ENCODE measurements around the gene CDK17.

The CDK17 gene

DNA sequence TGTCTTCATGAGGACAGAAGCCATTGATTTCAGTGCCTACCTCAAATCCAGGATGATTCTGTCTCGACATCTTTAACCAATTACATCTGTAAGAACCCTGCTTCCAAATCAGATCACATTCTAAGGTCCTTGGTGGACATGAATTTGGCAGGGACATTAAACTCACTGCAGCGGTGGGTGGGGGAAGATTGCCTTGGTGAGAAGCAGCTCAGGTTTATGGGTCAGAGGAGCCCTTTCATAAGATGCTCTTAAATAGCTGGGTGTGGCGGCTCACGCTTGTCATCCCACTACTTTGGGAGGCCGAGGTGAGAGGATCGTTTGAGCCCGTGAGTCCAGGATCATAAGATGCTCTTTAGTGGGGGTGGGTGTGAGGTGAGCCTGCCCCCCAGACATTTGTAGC, 163.2 kb downstream of the CDK17 start:
- Histone ChIP-seq H3F3A (ENCODE audit: insufficient read depth) (no peaks in the 10 kb centered on the region), H3K79me2 (ENCODE audit: insufficient read depth, low read length) (no peaks in the 10 kb centered on the region), H3K4me2 (ENCODE audit: low read depth, low read length, poor library complexity, severe bottlenecking) (no peak overlapping the region), H3K36me3 (ENCODE audit: low read length) (no peaks in the 10 kb centered on the region), H3K9me2 (replicated peaks; ENCODE audit: insufficient read depth, low read length) (no peaks in the 10 kb centered on the region), H2AFZ (ENCODE audit: low read depth, low read length, severe bottlenecking) (no peak overlapping the region), H3K9ac (ENCODE audit: low read length) (no peak overlapping the region), H3K27ac (ENCODE audit: low read depth, low read length) (no peak overlapping the region), H3K27me3 (ENCODE audit: low read length) (no peaks in the 10 kb centered on the region), H3K9me3 (ENCODE audit: insufficient read depth, low read length) (no peaks in the 10 kb centered on the region), H4K20me1 (ENCODE audit: low read depth, low read length) (no peaks in the 10 kb centered on the region), H3K4me3 (ENCODE audit: insufficient read depth, low read length, poor library complexity, severe bottlenecking) (no peak overlapping the region)
- TF ChIP-seq, protein P1, sequence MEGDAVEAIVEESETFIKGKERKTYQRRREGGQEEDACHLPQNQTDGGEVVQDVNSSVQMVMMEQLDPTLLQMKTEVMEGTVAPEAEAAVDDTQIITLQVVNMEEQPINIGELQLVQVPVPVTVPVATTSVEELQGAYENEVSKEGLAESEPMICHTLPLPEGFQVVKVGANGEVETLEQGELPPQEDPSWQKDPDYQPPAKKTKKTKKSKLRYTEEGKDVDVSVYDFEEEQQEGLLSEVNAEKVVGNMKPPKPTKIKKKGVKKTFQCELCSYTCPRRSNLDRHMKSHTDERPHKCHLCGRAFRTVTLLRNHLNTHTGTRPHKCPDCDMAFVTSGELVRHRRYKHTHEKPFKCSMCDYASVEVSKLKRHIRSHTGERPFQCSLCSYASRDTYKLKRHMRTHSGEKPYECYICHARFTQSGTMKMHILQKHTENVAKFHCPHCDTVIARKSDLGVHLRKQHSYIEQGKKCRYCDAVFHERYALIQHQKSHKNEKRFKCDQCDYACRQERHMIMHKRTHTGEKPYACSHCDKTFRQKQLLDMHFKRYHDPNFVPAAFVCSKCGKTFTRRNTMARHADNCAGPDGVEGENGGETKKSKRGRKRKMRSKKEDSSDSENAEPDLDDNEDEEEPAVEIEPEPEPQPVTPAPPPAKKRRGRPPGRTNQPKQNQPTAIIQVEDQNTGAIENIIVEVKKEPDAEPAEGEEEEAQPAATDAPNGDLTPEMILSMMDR (IDR thresholded peaks at IDR 0.05; ENCODE audit: insufficient read depth, low read length, poor library complexity, severe bottlenecking) = no peak
- no peak for TF ChIP-seq EZH2phosphoT487 (conservative IDR thresholded peaks at IDR 0.05; ENCODE audit: low read length)

DNA sequence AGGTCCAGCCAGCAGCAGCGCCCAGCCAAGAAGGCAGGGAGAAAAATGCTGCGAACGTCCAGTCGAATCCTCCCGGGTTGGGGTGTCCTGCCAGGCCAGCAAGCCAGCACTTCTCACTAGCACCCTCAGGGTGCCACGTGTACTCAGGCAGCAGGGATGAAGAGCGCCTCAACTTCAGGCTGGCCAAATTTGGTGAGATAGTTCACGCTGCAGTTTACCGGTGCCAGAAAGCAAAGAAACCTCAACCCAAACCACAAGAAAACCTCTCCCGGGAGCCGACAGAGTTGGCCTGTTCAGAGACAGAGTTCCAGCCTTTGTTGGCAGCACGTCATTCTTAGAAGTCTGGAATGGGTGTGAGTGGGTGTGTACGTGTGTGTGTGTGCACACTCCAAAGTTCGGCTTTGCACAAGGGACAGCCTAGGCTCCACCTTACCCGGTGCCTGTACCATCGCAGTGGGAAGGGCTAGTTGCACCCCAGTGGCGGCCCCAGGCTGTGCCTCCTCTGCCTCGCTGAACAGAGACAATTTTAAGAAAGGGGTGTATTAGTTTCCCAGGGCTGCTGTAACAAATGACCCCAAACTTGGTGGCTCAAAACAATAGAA, 163.9 kb downstream of the CDK17 start:
- no peak overlapping the region for H3K27ac ChIP-seq (ENCODE audit: low read depth, low read length)
- no peaks in the 10 kb centered on the region for H3K9me2 ChIP-seq (replicated peaks; ENCODE audit: insufficient read depth, low read length)
- no peaks in the 10 kb centered on the region for H3F3A ChIP-seq (ENCODE audit: insufficient read depth)
- H3K4me3 ChIP-seq (ENCODE audit: insufficient read depth, low read length, poor library complexity, severe bottlenecking) = no peak overlapping the region
- no peak overlapping the region for H3K4me2 ChIP-seq (ENCODE audit: low read depth, low read length, poor library complexity, severe bottlenecking)
- no peaks in the 10 kb centered on the region for H3K9me3 ChIP-seq (ENCODE audit: insufficient read depth, low read length)
- H3K9ac ChIP-seq (ENCODE audit: low read length) = no peak overlapping the region
- H3K79me2 ChIP-seq (ENCODE audit: insufficient read depth, low read length) = no peaks in the 10 kb centered on the region
- H3K27me3 ChIP-seq (ENCODE audit: low read length) = no peaks in the 10 kb centered on the region
- no peaks in the 10 kb centered on the region for H4K20me1 ChIP-seq (ENCODE audit: low read depth, low read length)
- no peaks in the 10 kb centered on the region for H3K36me3 ChIP-seq (ENCODE audit: low read length)
- H2AFZ ChIP-seq (ENCODE audit: low read depth, low read length, severe bottlenecking) = no peak overlapping the region
- TF ChIP-seq EZH2phosphoT487 (conservative IDR thresholded peaks at IDR 0.05; ENCODE audit: low read length) = no peak
- TF ChIP-seq, protein P1 (IDR thresholded peaks at IDR 0.05; ENCODE audit: insufficient read depth, low read length, poor library complexity, severe bottlenecking) = no peak

DNA sequence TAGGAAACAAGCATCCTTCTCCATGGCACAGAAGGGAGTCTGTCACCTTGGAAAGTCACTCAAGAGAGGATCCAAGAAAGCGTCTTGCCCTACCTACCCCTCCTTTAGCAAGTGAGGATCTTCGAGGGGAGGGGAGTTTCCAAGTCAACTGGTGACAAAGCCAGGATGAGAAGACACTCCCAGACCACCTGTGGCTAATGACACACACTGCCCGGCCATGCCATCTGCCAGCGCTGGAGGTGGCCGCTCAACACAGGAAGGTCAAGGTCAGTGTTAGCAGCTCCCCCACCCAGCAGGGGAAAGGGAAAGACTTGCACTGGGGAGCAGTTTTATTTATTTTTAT, 164.8 kb downstream of the CDK17 start:
- Histone ChIP-seq H3K27me3 (ENCODE audit: low read length) (no peaks in the 10 kb centered on the region), H2AFZ (ENCODE audit: low read depth, low read length, severe bottlenecking) (no peak overlapping the region), H3K36me3 (ENCODE audit: low read length) (no peaks in the 10 kb centered on the region), H3K27ac (ENCODE audit: low read depth, low read length) (no peak overlapping the region), H3K4me2 (ENCODE audit: low read depth, low read length, poor library complexity, severe bottlenecking) (no peak overlapping the region), H4K20me1 (ENCODE audit: low read depth, low read length) (no peaks in the 10 kb centered on the region), H3F3A (ENCODE audit: insufficient read depth) (no peaks in the 10 kb centered on the region), H3K9me2 (replicated peaks; ENCODE audit: insufficient read depth, low read length) (no peaks in the 10 kb centered on the region), H3K79me2 (ENCODE audit: insufficient read depth, low read length) (no peaks in the 10 kb centered on the region), H3K9ac (ENCODE audit: low read length) (no peak overlapping the region), H3K9me3 (ENCODE audit: insufficient read depth, low read length) (no peaks in the 10 kb centered on the region), H3K4me3 (ENCODE audit: insufficient read depth, low read length, poor library complexity, severe bottlenecking) (no peak overlapping the region)
- TF ChIP-seq, protein P1 (IDR thresholded peaks at IDR 0.05; ENCODE audit: insufficient read depth, low read length, poor library complexity, severe bottlenecking) = no peak
- no peak for TF ChIP-seq EZH2phosphoT487 (conservative IDR thresholded peaks at IDR 0.05; ENCODE audit: low read length)
